Placental pericyte (primary cell): ENCODE measurements around the gene ZNF184. TPM values are rescaled to one million over a fixed set of nuclear protein-coding genes. Genes with fewer than 3 reads are reported as not detected.

ENCODE experiments used
- small RNA-seq: library from RNA; depleted of rRNA; stranded (forward); fragments of <200 nt; gene quantifications from one replicate; pipeline ENCODE3, GENCODE V24; 2012; ENCODE audit warnings: low replicate concordance
- total RNA-seq: library from RNA; depleted of rRNA; stranded (reverse); fragments of >200 nt; gene quantifications from 2 replicates; pipeline ENCODE4 v1.2.3, GENCODE V29; 2012

The ZNF184 gene
- total RNA-seq: 5.7 TPM in 2 replicates

DNA sequence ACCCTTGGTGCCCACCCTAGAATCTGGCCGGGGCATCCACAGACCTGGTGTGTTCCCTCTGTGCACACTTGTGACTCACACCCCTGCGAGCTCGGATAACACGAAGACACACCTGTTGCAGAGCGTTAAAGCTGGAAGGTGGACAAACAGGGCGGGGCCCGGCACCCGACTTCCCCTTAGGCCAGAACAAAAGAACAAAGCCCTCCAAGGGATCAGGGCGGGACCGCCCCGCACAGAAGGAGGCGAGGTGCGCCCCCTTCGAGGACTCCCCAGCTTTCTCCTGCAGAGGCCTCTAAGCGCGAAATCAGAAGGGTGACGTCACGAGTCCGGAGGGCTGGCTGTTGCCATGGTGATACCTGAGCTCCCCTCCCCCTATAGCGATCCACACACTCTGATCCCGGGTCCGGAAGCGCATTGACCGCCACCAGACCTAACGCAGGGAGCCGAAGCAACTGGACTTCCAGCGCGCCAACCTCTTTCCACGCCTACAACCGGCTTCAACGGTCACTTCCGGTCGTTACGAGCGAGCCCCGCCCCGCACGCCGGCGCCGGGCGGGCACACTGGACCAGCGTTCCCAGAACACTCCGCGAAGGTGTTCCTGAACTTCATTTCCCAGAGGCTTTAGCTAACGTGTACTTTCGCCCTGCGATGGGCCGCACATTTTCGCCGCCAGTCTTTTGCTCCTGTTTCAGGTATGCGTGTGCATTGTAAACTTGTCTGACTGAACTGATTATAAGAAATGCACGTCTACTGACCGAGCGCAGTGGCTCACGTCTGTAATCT lies at the start of gene ZNF184:
TSS of gene ZNF184 (minus strand) at position 489 of the 784 bp plus-strand sequence. CDS start 811 bp downstream, outside the sequence.

Small RNA genes lying within 50 kb of the gene (small RNA-seq; reads per million reads assigned to genes)
- not detected for gene AL021918.1
- not detected for gene AL021918.2
- gene MCFD2P1: not detected

Other genes with a start within 250 kb of the ZNF184 start
- not detected in 2 replicates for gene PRSS16, start 225.4 kb downstream of the ZNF184 start, total RNA-seq
- not detected in 2 replicates for gene POM121L2, start 160.8 kb downstream of the ZNF184 start, total RNA-seq
- gene ZNF391, start 84.3 kb downstream of the ZNF184 start, total RNA-seq: under 0.01 and 0.14 TPM in 2 replicates